ENCODE data around the gene CECR2.
A peak's percentile ranks its signal among the peaks of the same experiment; 100 is the strongest.

Gene CECR2

DNA sequence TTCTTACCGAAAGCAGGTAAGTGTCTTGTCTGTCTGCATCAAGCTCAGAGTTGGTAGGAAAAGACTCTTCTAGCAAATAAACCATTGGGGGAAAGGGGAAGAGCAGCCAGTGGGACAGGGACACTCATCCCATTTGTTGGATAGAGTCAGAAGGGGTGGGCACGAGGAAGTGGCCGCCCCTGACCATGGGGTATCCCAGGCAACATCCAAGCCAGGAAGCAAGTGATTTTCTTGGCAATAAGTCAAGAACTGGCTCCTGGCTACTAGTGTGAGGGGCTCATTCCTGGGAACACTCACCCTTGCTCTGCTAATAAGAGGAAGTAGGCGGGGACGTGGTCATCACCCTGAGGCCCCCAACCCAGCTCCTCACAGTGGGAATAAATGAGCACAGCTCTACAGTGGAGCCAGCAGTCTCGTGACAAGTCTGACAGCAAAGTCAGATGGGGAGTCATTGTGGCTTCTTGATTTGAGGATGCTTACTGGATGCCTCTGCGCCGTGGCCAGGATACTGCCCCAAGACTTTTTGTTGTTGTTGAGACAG, 200.8 kb downstream of the CECR2 start:
- peak; percentile 77 for DNase-seq (ENCODE audit: low read depth)
- TF ChIP-seq, protein P1, sequence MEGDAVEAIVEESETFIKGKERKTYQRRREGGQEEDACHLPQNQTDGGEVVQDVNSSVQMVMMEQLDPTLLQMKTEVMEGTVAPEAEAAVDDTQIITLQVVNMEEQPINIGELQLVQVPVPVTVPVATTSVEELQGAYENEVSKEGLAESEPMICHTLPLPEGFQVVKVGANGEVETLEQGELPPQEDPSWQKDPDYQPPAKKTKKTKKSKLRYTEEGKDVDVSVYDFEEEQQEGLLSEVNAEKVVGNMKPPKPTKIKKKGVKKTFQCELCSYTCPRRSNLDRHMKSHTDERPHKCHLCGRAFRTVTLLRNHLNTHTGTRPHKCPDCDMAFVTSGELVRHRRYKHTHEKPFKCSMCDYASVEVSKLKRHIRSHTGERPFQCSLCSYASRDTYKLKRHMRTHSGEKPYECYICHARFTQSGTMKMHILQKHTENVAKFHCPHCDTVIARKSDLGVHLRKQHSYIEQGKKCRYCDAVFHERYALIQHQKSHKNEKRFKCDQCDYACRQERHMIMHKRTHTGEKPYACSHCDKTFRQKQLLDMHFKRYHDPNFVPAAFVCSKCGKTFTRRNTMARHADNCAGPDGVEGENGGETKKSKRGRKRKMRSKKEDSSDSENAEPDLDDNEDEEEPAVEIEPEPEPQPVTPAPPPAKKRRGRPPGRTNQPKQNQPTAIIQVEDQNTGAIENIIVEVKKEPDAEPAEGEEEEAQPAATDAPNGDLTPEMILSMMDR (conservative IDR thresholded peaks at IDR 0.05; ENCODE audit: control insufficient read depth, insufficient read depth, low read depth, low read length) = no peak
- H3K4me3 ChIP-seq (ENCODE audit: control insufficient read depth, low read depth, low read length) = peak overlapping the region; percentile 19

DNA sequence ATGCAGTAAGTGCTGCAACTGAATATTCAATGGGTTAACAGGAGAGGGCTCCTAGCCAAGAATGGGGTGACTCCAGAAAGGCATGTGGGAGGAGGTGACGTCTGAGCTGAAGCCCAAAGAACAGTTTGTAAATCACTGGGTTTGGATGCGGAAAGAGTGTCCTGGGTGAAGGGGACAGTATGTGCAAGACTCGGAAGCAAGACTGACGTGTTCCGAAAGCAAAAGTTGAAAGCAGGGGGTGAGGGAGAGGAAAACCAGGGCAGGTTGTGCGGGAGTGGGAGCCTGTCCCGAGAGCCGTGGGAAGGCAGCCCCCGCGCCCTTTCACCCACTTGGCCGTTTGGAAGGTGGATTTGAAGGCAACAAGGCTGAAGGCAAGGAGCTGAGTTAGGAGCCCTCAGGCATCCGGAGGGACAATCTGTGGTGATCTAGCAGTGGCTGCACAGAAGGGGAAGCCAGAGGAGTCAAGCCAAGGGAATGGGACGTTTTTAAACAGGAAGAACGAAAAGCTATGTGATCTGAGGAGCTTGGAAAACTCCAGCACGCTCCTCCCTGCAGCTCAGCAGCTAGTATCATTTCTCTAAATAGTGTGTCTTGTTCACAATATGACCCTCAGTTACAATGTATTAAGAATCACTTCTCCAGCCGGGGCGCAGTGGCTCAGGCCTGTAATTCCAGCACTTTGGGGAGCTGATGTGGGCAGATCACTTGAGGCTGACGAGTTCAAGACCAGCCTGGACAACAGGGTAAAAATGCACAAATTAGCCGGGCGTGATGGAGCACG, 201.8 kb downstream of the CECR2 start:
- DNase-seq (ENCODE audit: low read depth) = peak; percentile 98
- TF ChIP-seq, protein P1 (conservative IDR thresholded peaks at IDR 0.05; ENCODE audit: control insufficient read depth, insufficient read depth, low read depth, low read length) = no peak
- H3K4me3 ChIP-seq (ENCODE audit: control insufficient read depth, low read depth, low read length) = peak overlapping the region; percentile 36

DNA sequence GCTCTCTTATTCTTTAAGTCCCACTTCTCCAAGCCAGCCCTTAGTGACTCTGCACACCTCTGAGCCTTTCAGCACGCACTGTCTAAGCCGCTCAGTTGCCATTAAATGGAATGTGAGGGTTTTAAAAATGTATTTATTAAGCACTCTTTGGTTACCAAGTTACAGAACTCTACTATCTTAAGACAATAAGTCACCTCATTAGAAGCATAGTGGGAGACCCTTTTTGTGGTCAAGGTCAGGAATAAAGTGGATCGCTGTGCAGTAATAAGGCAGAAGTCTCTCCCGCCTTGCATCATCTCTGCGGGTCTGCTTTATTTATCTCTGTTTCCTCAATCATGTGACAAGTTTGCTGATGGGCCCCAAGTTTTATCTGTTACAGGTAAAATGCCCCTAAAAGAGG, 205.9 kb downstream of the CECR2 start:
- no peak for DNase-seq (ENCODE audit: low read depth)
- TF ChIP-seq, protein P1 (conservative IDR thresholded peaks at IDR 0.05; ENCODE audit: control insufficient read depth, insufficient read depth, low read depth, low read length) = no peak
- H3K4me3 ChIP-seq (ENCODE audit: control insufficient read depth, low read depth, low read length) = no peak overlapping the region

DNA sequence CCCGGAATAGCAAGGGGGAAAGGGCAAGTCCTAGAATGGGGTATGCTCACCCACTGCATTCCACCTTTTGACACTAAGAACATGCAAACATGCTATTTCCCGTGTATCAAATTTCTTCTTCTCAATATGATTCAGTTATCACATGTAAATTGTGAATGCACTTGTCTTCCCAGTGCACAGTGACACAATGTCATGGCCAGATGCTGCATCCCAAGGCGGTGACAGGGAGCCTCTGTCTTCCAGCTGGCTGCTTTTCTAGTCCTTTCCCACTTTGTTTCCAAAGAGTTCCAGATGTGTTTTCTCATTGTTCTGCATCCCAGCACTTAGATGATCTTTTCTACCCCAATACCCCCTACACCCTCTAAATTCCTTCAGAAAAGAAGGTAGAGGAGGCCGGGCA, 206.4 kb downstream of the CECR2 start:
- no peak overlapping the region for H3K4me3 ChIP-seq (ENCODE audit: control insufficient read depth, low read depth, low read length)
- no peak for DNase-seq (ENCODE audit: low read depth)
- TF ChIP-seq, protein P1 (conservative IDR thresholded peaks at IDR 0.05; ENCODE audit: control insufficient read depth, insufficient read depth, low read depth, low read length) = no peak

DNA sequence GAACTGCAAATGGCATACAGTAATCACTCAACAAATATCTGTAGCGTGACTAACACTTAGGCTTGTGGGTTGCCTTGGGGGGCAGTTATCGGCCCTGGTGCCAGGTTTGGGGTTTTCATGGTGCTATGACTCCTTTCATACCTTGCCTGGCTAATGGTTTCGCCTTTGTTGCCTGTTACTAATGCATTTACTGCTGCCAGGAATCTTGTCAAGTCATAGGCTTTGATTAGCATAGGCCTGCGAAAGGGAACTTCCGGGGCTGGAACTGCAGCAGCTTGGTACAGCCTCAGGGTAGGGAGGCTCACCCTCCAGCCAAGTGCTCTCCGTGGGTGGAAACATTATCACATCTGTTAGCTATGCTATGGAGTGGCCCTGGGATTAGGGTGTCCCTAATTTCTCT, 207.2 kb downstream of the CECR2 start:
- TF ChIP-seq, protein P1 (conservative IDR thresholded peaks at IDR 0.05; ENCODE audit: control insufficient read depth, insufficient read depth, low read depth, low read length) = no peak
- DNase-seq (ENCODE audit: low read depth) = peak; percentile 85
- no peak overlapping the region for H3K4me3 ChIP-seq (ENCODE audit: control insufficient read depth, low read depth, low read length)

DNA sequence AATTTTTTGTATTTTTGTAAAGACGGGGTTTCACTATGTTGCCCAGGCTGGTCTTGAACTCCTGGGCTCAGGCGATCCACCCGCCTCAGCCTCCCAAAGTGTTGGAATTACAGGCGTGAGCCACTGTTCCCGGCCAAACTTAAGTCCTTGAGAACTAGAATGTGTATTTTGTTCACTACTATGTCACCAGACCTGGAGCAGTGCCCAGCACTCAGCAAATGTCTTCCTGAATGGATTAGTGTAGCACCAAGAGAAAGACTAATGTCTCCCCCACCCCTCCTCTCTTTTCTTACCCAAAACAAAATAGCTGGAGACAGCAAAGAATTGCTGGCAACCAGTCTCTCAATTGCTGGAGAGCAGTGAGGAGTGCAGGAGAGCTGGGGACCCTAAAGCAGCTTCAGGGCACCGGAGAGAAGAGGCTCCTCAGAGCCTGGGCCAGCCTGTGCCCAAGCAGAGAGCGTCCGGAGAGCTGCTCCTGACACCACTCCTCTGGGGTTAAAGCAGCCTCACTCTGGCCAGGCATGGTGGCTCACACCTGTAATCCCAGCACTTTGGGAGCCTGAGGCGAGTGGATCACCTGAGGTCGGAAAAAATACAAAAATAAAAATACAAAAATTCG, 209.0 kb downstream of the CECR2 start:
- TF ChIP-seq, protein P1 (conservative IDR thresholded peaks at IDR 0.05; ENCODE audit: control insufficient read depth, insufficient read depth, low read depth, low read length) = no peak
- peak; percentile 34 for DNase-seq (ENCODE audit: low read depth)
- no peak overlapping the region for H3K4me3 ChIP-seq (ENCODE audit: control insufficient read depth, low read depth, low read length)

Data from fibroblast of mammary gland (primary cell).